Naive thymus-derived CD4-positive, alpha-beta T cell (primary cell): ENCODE results near the gene KLC1. TPM values are rescaled to one million over a fixed set of nuclear protein-coding genes. Genes with fewer than 3 reads are reported as not detected.

Source experiments
- ATAC-seq: fragments of 150-1000 bp; cut with Tn5 transposase; 2 replicates; pipeline ENCODE4 v1.10.0; 2021; ENCODE audit warnings: mild to moderate bottlenecking, moderate library complexity
- CTCF ChIA-PET: fragments of 350-600 bp; sonication (Branson Sonifier 250); formaldehyde crosslinking; loops from one replicate; lab custom pipeline; 2021; ENCODE audit warnings: antibody characterized with exemption; lab: Charles Lee
- POLR2A ChIA-PET: fragments of 350-600 bp; sonication (Branson Sonifier 250); formaldehyde crosslinking; loops from one replicate; lab custom pipeline; 2021; ENCODE audit warnings: antibody characterized with exemption, inconsistent platforms; lab: Charles Lee
- DNase-seq, 9 donors: peaks; one replicate each; pipeline versions ENCODE4 v3.0.0 to v3.0.0-alpha.2; 2020 to 2022; ENCODE audit warnings: mixed read lengths in 1 of 9
- H3K27ac ChIP-seq: one replicate; pipeline ENCODE4 v1.7.0; 2013; ENCODE audit warnings: mild to moderate bottlenecking, low read depth, low read length, moderate library complexity
- H3K27me3 ChIP-seq, 2 donors: one replicate each; pipeline ENCODE4 v1.7.0; 2013; ENCODE audit warnings: low read length in 2 of 2, mild to moderate bottlenecking in 2 of 2, moderate library complexity in 2 of 2; ENCODE audit not compliant: control insufficient read depth in 2 of 2, insufficient read depth in 2 of 2
- H3K36me3 ChIP-seq, 3 experiments: 1 replicate in 2 of 3; 2 replicates in 1 of 3; pipeline ENCODE4 v1.7.0; 2013; ENCODE audit warnings: low read length in 3 of 3, mild to moderate bottlenecking in 3 of 3, moderate library complexity in 1 of 3; ENCODE audit not compliant: insufficient read depth in 3 of 3, control insufficient read depth in 2 of 3
- H3K4me1 ChIP-seq, 2 donors: one replicate each; pipeline ENCODE4 v1.7.0; 2013; ENCODE audit warnings: low read length in 2 of 2, mild to moderate bottlenecking in 2 of 2, moderate library complexity in 1 of 2; ENCODE audit not compliant: control insufficient read depth in 2 of 2, insufficient read depth in 2 of 2
- H3K4me3 ChIP-seq: 2 replicates; pipeline ENCODE4 v1.7.0; 2013; ENCODE audit warnings: mild to moderate bottlenecking, low read length
- H3K9me3 ChIP-seq, 3 experiments: 1 replicate in 2 of 3; 2 replicates in 1 of 3; pipeline ENCODE4 v1.7.0; 2013; ENCODE audit warnings: low read length in 3 of 3; ENCODE audit not compliant: control insufficient read depth in 2 of 3
- H3K27ac Mint-ChIP-seq, 9 donors: one replicate each; pipeline ENCODE4 v1.8.0; 2020 to 2022; ENCODE audit warnings: mixed read lengths in 9 of 9, mild to moderate bottlenecking in 8 of 9, moderate library complexity in 5 of 9, inconsistent platforms in 2 of 9
- H3K27me3 Mint-ChIP-seq, 5 donors: one replicate each; pipeline ENCODE4 v1.8.0; 2021 to 2022; ENCODE audit warnings: mixed read lengths in 5 of 5, mild to moderate bottlenecking in 1 of 5
- H3K36me3 Mint-ChIP-seq, 5 donors: one replicate each; pipeline ENCODE4 v1.8.0; 2020 to 2022; ENCODE audit warnings: mixed read lengths in 5 of 5, mild to moderate bottlenecking in 3 of 5, inconsistent platforms in 1 of 5
- H3K4me1 Mint-ChIP-seq, 7 donors: one replicate each; pipeline ENCODE4 v1.8.0; 2020 to 2022; ENCODE audit warnings: mixed read lengths in 7 of 7, mild to moderate bottlenecking in 3 of 7, inconsistent platforms in 1 of 7
- H3K4me3 Mint-ChIP-seq, 10 donors: one replicate each; pipeline ENCODE4 v1.8.0; 2020 to 2022; ENCODE audit warnings: mild to moderate bottlenecking in 10 of 10, mixed read lengths in 10 of 10, moderate library complexity in 6 of 10, inconsistent platforms in 2 of 10
- H3K9me3 Mint-ChIP-seq, 11 donors: one replicate each; pipeline ENCODE4 v1.8.0; 2020 to 2022; ENCODE audit warnings: mixed read lengths in 11 of 11, mild to moderate bottlenecking in 4 of 11, inconsistent platforms in 1 of 11, moderate library complexity in 1 of 11
- intact Hi-C, 2 donors: fragments of 100-400 bp; cut with micrococcal nuclease; formaldehyde crosslinking; loops; one replicate each; pipeline ENCODE4 v1.15.1; 2023
- polyA plus RNA-seq, 2 donors: library from polyadenylated mRNA; unstranded; fragments of 300-500 nt; fragmentation: Illumina TruSeq; gene quantifications; one replicate each; pipeline ENCODE4 v1.2.3, GENCODE V29; 2021
- total RNA-seq, 6 experiments: library from RNA in 5 of 6; stranded (reverse) in 5 of 6; gene quantifications; 1 replicate in 5 of 6; 2 replicates in 1 of 6; pipeline ENCODE4 v1.2.3 and lab custom pipeline; 2021 to 2026

Gene KLC1
- total and polyA plus RNA-seq, 7 experiments from 2014 or later: 65.5 to 268 (median 161) TPM

- no peak for ATAC-seq
- H3K9me3 ChIP-seq: no peaks in the 10 kb centered on the region
- Mint-ChIP-seq H3K4me3 (no peak overlapping the region), H3K36me3 (peaks cover 0 to 22% (median 4%) of the 10 kb centered on the region in 5 donors), H3K27ac (peak overlapping the region in 3 of 9 donors; percentile 48 to 55 (median 49)), H3K27me3 (no peaks in the 10 kb centered on the region), H3K9me3 (no peaks in the 10 kb centered on the region), H3K4me1 (peaks cover 0 to 7% (median 0%) of the 10 kb centered on the region in 7 donors)
- intact Hi-C loops: no loop called here
- POLR2A ChIA-PET: no interaction called here
- no peak overlapping the region for H3K4me3 ChIP-seq
- DNase-seq: no peak
- H3K36me3 ChIP-seq: peaks cover 0 to 65% (median 0%) of the 10 kb centered on the region in 3 experiments
- no peak overlapping the region for H3K27ac ChIP-seq
- CTCF ChIA-PET: interaction anchor here (1.0 kb wide), 1 partner anchor 12 kb away, joined by 3 read pairs; no protein-coding TSS in a partner anchor
- no peaks in the 10 kb centered on the region for H3K4me1 ChIP-seq
- no peaks in the 10 kb centered on the region for H3K27me3 ChIP-seq
Observed at GRCh38 chr14:103732868-103733620, 104.0 kb downstream of the KLC1 start.

GRCh38 chr14:103733651-103734050, 104.6 kb downstream of the KLC1 start:
- H3K36me3 ChIP-seq: peaks cover 0 to 66% (median 0%) of the 10 kb centered on the region in 3 experiments
- Mint-ChIP-seq H3K4me3 (no peak overlapping the region), H3K36me3 (peaks cover 0 to 28% (median 4%) of the 10 kb centered on the region in 5 donors), H3K4me1 (peaks cover 0 to 7% (median 0%) of the 10 kb centered on the region in 7 donors), H3K9me3 (peaks cover 0 to 1% (median 0%) of the 10 kb centered on the region in 11 donors), H3K27ac (peak overlapping the region in 1 of 9 donors; percentile 49), H3K27me3 (no peaks in the 10 kb centered on the region)
- H3K4me3 ChIP-seq: no peak overlapping the region
- DNase-seq (no peak), ATAC-seq (no peak)
- H3K27me3 ChIP-seq: no peaks in the 10 kb centered on the region
- no peak overlapping the region for H3K27ac ChIP-seq
- ChIA-PET POLR2A (no interaction called here), CTCF (no interaction called here)
- no peaks in the 10 kb centered on the region for H3K9me3 ChIP-seq
- no peaks in the 10 kb centered on the region for H3K4me1 ChIP-seq
- intact Hi-C loops: no loop called here

- H3K36me3 Mint-ChIP-seq: peaks cover 0 to 24% (median 4%) of the 10 kb centered on the region in 5 donors
Observed at GRCh38 chr14:103734081-103734888, 105.3 kb downstream of the KLC1 start.

GRCh38 chr14:103735022-103735421, 106.0 kb downstream of the KLC1 start:
- H3K27ac Mint-ChIP-seq: peak overlapping the region in 1 of 9 donors; percentile 68
- CTCF ChIA-PET: no interaction called here
- ATAC-seq: no peak

More at GRCh38 chr14:103734081-103734888, 105.3 kb downstream of the KLC1 start:
- H3K36me3 ChIP-seq: peaks cover 0 to 66% (median 0%) of the 10 kb centered on the region in 3 experiments
- H3K4me3 Mint-ChIP-seq: no peak overlapping the region
- peak overlapping the region in 2 of 9 donors; percentile 38 to 68 for H3K27ac Mint-ChIP-seq
- no peaks in the 10 kb centered on the region for H3K9me3 ChIP-seq
- ATAC-seq (peak; percentile 19), DNase-seq (no peak)
- H3K27me3 Mint-ChIP-seq: no peaks in the 10 kb centered on the region
- no peaks in the 10 kb centered on the region for H3K27me3 ChIP-seq
- peaks cover 0 to 6% (median 0%) of the 10 kb centered on the region in 7 donors for H3K4me1 Mint-ChIP-seq
- ChIA-PET CTCF (no interaction called here), POLR2A (no interaction called here)
- H3K9me3 Mint-ChIP-seq: peaks cover 0 to 1% (median 0%) of the 10 kb centered on the region in 11 donors
- H3K4me3 ChIP-seq: no peak overlapping the region
- H3K27ac ChIP-seq: no peak overlapping the region
- intact Hi-C loops: no loop called here
- no peaks in the 10 kb centered on the region for H3K4me1 ChIP-seq

GRCh38 chr14:103735439-103735814, 106.4 kb downstream of the KLC1 start:
- Histone ChIP-seq H3K27me3 (no peaks in the 10 kb centered on the region), H3K4me1 (no peaks in the 10 kb centered on the region), H3K36me3 (peaks cover 0 to 72% (median 0%) of the 10 kb centered on the region in 3 experiments), H3K27ac (no peak overlapping the region), H3K9me3 (no peaks in the 10 kb centered on the region), H3K4me3 (no peak overlapping the region)
- peaks cover 0 to 26% (median 6%) of the 10 kb centered on the region in 5 donors for H3K36me3 Mint-ChIP-seq
- DNase-seq: no peak
- peaks cover 0 to 1% (median 0%) of the 10 kb centered on the region in 11 donors for H3K9me3 Mint-ChIP-seq
- ChIA-PET POLR2A (no interaction called here), CTCF (no interaction called here)
- no peak for ATAC-seq
- H3K4me3 Mint-ChIP-seq: no peak overlapping the region
- intact Hi-C loops: no loop called here
- no peaks in the 10 kb centered on the region for H3K4me1 Mint-ChIP-seq
- H3K27me3 Mint-ChIP-seq: no peaks in the 10 kb centered on the region
- H3K27ac Mint-ChIP-seq: no peak overlapping the region

More at GRCh38 chr14:103735022-103735421, 106.0 kb downstream of the KLC1 start:
- no peak overlapping the region for H3K4me3 ChIP-seq
- H3K27me3 Mint-ChIP-seq: no peaks in the 10 kb centered on the region
- no peaks in the 10 kb centered on the region for H3K4me1 Mint-ChIP-seq
- no peaks in the 10 kb centered on the region for H3K27me3 ChIP-seq
- DNase-seq: no peak
- H3K9me3 ChIP-seq: no peaks in the 10 kb centered on the region
- intact Hi-C loops: no loop called here
- no peak overlapping the region for H3K4me3 Mint-ChIP-seq
- peaks cover 0 to 1% (median 0%) of the 10 kb centered on the region in 11 donors for H3K9me3 Mint-ChIP-seq
- POLR2A ChIA-PET: no interaction called here
- no peaks in the 10 kb centered on the region for H3K4me1 ChIP-seq
- H3K36me3 ChIP-seq: peaks cover 0 to 68% (median 0%) of the 10 kb centered on the region in 3 experiments
- H3K27ac ChIP-seq: no peak overlapping the region
- H3K36me3 Mint-ChIP-seq: peaks cover 0 to 24% (median 4%) of the 10 kb centered on the region in 5 donors

GRCh38 chr14:103735815-103736545, 107.0 kb downstream of the KLC1 start:
- H3K4me1 Mint-ChIP-seq: no peaks in the 10 kb centered on the region
- intact Hi-C loops: no loop called here
- no peak overlapping the region for H3K27ac Mint-ChIP-seq

More at GRCh38 chr14:103735815-103736545, 107.0 kb downstream of the KLC1 start:
- H3K4me3 Mint-ChIP-seq: no peak overlapping the region
- no peaks in the 10 kb centered on the region for H3K4me1 ChIP-seq
- no peak overlapping the region for H3K27ac ChIP-seq
- ChIA-PET POLR2A (no interaction called here), CTCF (no interaction called here)
- H3K9me3 ChIP-seq: no peaks in the 10 kb centered on the region
- H3K9me3 Mint-ChIP-seq: peaks cover 0 to 1% (median 0%) of the 10 kb centered on the region in 11 donors
- no peak overlapping the region for H3K4me3 ChIP-seq
- no peaks in the 10 kb centered on the region for H3K27me3 Mint-ChIP-seq
- H3K27me3 ChIP-seq: no peaks in the 10 kb centered on the region
- H3K36me3 ChIP-seq: peaks cover 0 to 78% (median 0%) of the 10 kb centered on the region in 3 experiments
- DNase-seq (no peak), ATAC-seq (no peak)
- peaks cover 0 to 30% (median 8%) of the 10 kb centered on the region in 5 donors for H3K36me3 Mint-ChIP-seq
